HG02759 (cell line): ENCODE measurements around the gene DZIP1.
A peak's percentile ranks its signal among the peaks of the same experiment; 100 is the strongest.

Experiments
- ATAC-seq: cut with Tn5 transposase; IDR thresholded peaks from one replicate; pipeline ENCODE4 v1.9.1; 2021; ENCODE audit warnings: mild to moderate bottlenecking, moderate library complexity; ENCODE audit not compliant: unreplicated experiment

Gene DZIP1

GRCh38 chr13:95643571-95643935, 953 bp downstream of the DZIP1 start:
- ATAC-seq: no peak

GRCh38 chr13:95642999-95643398, 1.5 kb downstream of the DZIP1 start:
- ATAC-seq: no peak

GRCh38 chr13:95642028-95642621, 2.4 kb downstream of the DZIP1 start:
- ATAC-seq: peak; percentile 44

GRCh38 chr13:95641291-95642027, 3.0 kb downstream of the DZIP1 start:
- ATAC-seq: peak; percentile 5

GRCh38 chr13:95636853-95637252, 7.7 kb downstream of the DZIP1 start:
- ATAC-seq: no peak

- no peak for ATAC-seq
Observed at GRCh38 chr13:95630593-95630992, 13.9 kb downstream of the DZIP1 start.

- no peak for ATAC-seq
Observed at GRCh38 chr13:95629071-95629470, 15.4 kb downstream of the DZIP1 start.

GRCh38 chr13:95628488-95628887, 16.0 kb downstream of the DZIP1 start:
- ATAC-seq: no peak

GRCh38 chr13:95627590-95627989, 16.9 kb downstream of the DZIP1 start:
- no peak for ATAC-seq

- no peak for ATAC-seq
Observed at GRCh38 chr13:95626768-95627167, 17.7 kb downstream of the DZIP1 start.

- ATAC-seq: peak; percentile 62
Observed at GRCh38 chr13:95624020-95624419, 20.5 kb downstream of the DZIP1 start.

GRCh38 chr13:95623141-95623540, 21.4 kb downstream of the DZIP1 start:
- ATAC-seq: no peak

- no peak for ATAC-seq
Observed at GRCh38 chr13:95620825-95621498, 23.5 kb downstream of the DZIP1 start.

GRCh38 chr13:95620030-95620824, 24.3 kb downstream of the DZIP1 start:
- ATAC-seq: no peak

GRCh38 chr13:95615539-95615938, 29.0 kb downstream of the DZIP1 start:
- no peak for ATAC-seq

GRCh38 chr13:95614641-95615245, 29.8 kb downstream of the DZIP1 start:
- no peak for ATAC-seq

GRCh38 chr13:95608640-95609323, 35.7 kb downstream of the DZIP1 start:
- no peak for ATAC-seq

GRCh38 chr13:95607366-95607765, 37.1 kb downstream of the DZIP1 start:
- ATAC-seq: no peak

GRCh38 chr13:95605448-95606125, 38.9 kb downstream of the DZIP1 start:
- ATAC-seq: no peak

GRCh38 chr13:95604556-95604915, 40.0 kb downstream of the DZIP1 start:
- no peak for ATAC-seq
